LNCAP (cell line): ENCODE results near the gene TMEM43.

Experiments
- TF ChIP-seq, protein P1 (sequence below): fragments of 450-650 bp; IDR thresholded peaks from 2 replicates; pipeline ENCODE4 v1.5.1; 2017; ENCODE audit warnings: mild to moderate bottlenecking

TMEM43 gene

GRCh38 chr3:14110699-14111098 is 14.2 kb upstream of the TMEM43 start:
- TF ChIP-seq, protein P1, sequence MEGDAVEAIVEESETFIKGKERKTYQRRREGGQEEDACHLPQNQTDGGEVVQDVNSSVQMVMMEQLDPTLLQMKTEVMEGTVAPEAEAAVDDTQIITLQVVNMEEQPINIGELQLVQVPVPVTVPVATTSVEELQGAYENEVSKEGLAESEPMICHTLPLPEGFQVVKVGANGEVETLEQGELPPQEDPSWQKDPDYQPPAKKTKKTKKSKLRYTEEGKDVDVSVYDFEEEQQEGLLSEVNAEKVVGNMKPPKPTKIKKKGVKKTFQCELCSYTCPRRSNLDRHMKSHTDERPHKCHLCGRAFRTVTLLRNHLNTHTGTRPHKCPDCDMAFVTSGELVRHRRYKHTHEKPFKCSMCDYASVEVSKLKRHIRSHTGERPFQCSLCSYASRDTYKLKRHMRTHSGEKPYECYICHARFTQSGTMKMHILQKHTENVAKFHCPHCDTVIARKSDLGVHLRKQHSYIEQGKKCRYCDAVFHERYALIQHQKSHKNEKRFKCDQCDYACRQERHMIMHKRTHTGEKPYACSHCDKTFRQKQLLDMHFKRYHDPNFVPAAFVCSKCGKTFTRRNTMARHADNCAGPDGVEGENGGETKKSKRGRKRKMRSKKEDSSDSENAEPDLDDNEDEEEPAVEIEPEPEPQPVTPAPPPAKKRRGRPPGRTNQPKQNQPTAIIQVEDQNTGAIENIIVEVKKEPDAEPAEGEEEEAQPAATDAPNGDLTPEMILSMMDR = no peak

- TF ChIP-seq, protein P1 = peak; percentile 57
These were observed 10.8 kb upstream of the TMEM43 start for GRCh38 chr3:14113965-14114635.

- TF ChIP-seq, protein P1 = no peak
These were observed 7.1 kb upstream of the TMEM43 start for GRCh38 chr3:14117468-14118399.

DNA sequence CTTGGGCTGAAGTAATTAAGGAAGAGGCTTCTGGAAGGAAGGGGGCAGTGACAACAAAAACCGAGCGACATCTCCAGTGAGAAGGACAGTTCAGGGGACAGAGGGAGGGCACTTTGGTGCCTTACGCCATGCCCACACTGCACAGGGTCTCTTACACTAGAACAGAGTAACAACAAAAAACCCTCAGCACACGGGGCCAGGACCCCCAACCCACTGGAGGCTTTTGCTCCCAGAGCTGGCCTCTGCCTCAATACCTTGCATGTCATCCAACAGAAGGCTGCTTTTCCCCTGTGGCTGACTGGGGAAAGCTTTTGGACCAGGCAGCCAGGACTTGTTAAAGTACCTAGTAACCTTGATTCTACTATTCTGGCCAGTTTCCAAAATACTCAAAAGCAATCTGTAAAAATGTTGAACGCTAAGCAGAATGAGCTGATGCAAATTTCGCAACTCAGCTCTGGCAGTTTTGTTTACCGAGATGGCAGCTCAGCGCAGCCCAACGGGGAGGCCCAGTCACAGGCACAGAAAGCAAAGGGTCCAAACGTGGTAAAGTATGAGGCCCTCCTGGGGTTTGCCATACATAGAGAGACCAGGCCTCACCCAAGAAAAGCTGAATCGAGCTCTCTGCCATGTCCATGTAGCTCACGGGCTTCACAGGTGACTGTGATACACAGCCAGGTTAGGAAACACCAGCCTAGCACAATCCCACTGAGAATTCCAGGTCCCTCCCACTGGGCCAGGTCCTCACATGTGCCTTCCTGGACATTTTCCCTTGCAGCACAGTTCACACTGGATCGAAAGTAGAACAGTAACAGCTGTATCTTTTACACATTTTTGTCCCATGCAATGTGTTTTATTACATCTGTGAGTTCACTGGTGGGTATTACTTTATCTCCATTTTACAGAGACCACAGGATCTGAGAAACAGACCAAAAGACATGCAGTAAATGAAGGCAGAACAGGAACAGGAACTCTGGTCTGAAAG is 6.2 kb upstream of the TMEM43 start:
- TF ChIP-seq, protein P1 = no peak

DNA sequence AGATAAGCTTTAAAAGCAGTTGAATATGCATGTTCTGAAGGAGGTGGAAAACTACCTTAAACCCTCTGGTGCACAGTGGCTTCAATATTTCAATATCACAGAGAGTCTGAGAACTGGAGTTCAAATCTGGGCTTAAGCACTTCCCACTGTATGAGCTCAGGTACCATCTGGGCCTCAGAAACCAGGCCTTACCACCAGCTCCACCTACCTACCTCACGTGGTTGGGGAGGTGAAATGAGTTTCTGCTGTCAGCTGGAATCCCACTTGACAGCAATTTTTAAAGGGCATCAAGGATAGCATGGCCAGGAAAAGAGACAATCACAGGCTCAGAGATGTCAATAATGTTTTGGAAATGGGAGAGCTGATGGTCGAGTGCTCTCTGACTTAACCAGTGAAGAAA is 5.2 kb upstream of the TMEM43 start:
- TF ChIP-seq, protein P1 = no peak

- TF ChIP-seq, protein P1 = no peak
These were observed 4.5 kb upstream of the TMEM43 start for GRCh38 chr3:14120111-14120920.
